AG09309 (cell line): ENCODE results near the gene ITGB8.

Experiments used
- DNase-seq: peaks from one replicate; pipeline ENCODE4 v3.0.0-alpha.2; 2010; ENCODE audit warnings: low read depth
- H3K4me3 ChIP-seq: 2 replicates; pipeline ENCODE4 v1.5.1; 2011; ENCODE audit warnings: mild to moderate bottlenecking, low read depth, low read length, moderate library complexity; ENCODE audit not compliant: control insufficient read depth
- CTCF ChIP-seq: IDR thresholded peaks from 2 replicates; pipeline ENCODE4 v1.5.1; 2011; ENCODE audit warnings: mild to moderate bottlenecking, low read depth, low read length, inconsistent platforms; ENCODE audit not compliant: insufficient read depth, control insufficient read depth; ENCODE audit errors: missing control alignments

Gene ITGB8

GRCh38 chr7:20307119-20307518 is 23.6 kb upstream of the ITGB8 start:
- DNase-seq, result no peak
- no peak for TF ChIP-seq CTCF
- H3K4me3 ChIP-seq, result no peak overlapping the region

GRCh38 chr7:20307901-20308300 is 22.8 kb upstream of the ITGB8 start:
- DNase-seq, result no peak
- H3K4me3 ChIP-seq, result no peak overlapping the region
- no peak for TF ChIP-seq CTCF

- no peak overlapping the region for H3K4me3 ChIP-seq
- no peak for DNase-seq
- TF ChIP-seq CTCF, result no peak
Measured at GRCh38 chr7:20310301-20310700, 20.4 kb upstream of the ITGB8 start.

GRCh38 chr7:20310963-20311742 is 19.5 kb upstream of the ITGB8 start:
- DNase-seq, result no peak
- H3K4me3 ChIP-seq, result no peak overlapping the region
- peak; percentile 27 for TF ChIP-seq CTCF

- no peak for TF ChIP-seq CTCF
- no peak for DNase-seq
- no peak overlapping the region for H3K4me3 ChIP-seq
Measured at GRCh38 chr7:20311743-20312042, 19.0 kb upstream of the ITGB8 start.

GRCh38 chr7:20312562-20312961 is 18.1 kb upstream of the ITGB8 start:
- no peak for TF ChIP-seq CTCF
- no peak overlapping the region for H3K4me3 ChIP-seq
- DNase-seq, result no peak
